SK-N-SH (cell line): ENCODE measurements around the gene ARHGAP40. TPM values are rescaled to one million over a fixed set of nuclear protein-coding genes. Genes with fewer than 3 reads are reported as not detected.

ENCODE experiments used
- CTCF ChIA-PET: fragments of 300-600, 350-600 bp; formaldehyde crosslinking; extraction: SDS; loops from one replicate; lab custom pipeline; 2021; lab: Yijun Ruan, JAX
- POLR2A ChIA-PET: fragments of 350-600 bp; sonication (Branson Sonifier 250); formaldehyde crosslinking; extraction: SDS; loops from one replicate; lab custom pipeline; 2020; ENCODE audit warnings: antibody characterized with exemption, inconsistent platforms; lab: Yijun Ruan, JAX
- DNase-seq: peaks from one replicate; pipeline ENCODE4 v3.0.0; 2012
- H2AFZ ChIP-seq: fragments of 200-600 bp; sonication (generic); 2 replicates; pipeline ENCODE4 v1.8.1; 2016; ENCODE audit warnings: antibody characterized with exemption, mild to moderate bottlenecking, low read depth
- H3F3A ChIP-seq: fragments of 200-600 bp; sonication (generic); replicated peaks from 2 replicates; pipeline ENCODE3; 2016; ENCODE audit warnings: antibody characterized with exemption, mild to moderate bottlenecking; ENCODE audit not compliant: insufficient read depth
- H3K27ac ChIP-seq, 2 experiments: fragments of 200-500 bp in 1 of 2; fragments of 200-600 bp in 1 of 2; sonication (Bioruptor generic) in 1 of 2; sonication (generic), shearing (Covaris generic) in 1 of 2; 2 replicates each; pipeline versions ENCODE4 v1.5.1 to v1.6.1; 2014 to 2016; ENCODE audit warnings: low read depth in 2 of 2, inconsistent platforms in 1 of 2, low read length in 1 of 2, mild to moderate bottlenecking in 1 of 2, mixed read lengths in 1 of 2
- H3K27me3 ChIP-seq: fragments of 200-600 bp; sonication (generic), shearing (Covaris generic); 2 replicates; pipeline ENCODE4 v1.6.1; 2016; ENCODE audit warnings: mixed run types; ENCODE audit not compliant: insufficient read depth
- H3K36me3 ChIP-seq, 2 experiments: fragments of 200-500 bp in 1 of 2; fragments of 200-600 bp in 1 of 2; sonication (Bioruptor generic) in 1 of 2; sonication (generic) in 1 of 2; replicated peaks in 1 of 2; 2 replicates each; pipeline versions ENCODE3 to v1.5.1; 2014 to 2016; ENCODE audit warnings: low read length in 1 of 2, mild to moderate bottlenecking in 1 of 2; ENCODE audit not compliant: insufficient read depth in 2 of 2, control insufficient read depth in 1 of 2
- H3K4me1 ChIP-seq, 2 experiments: fragments of 200-500 bp in 1 of 2; fragments of 200-600 bp in 1 of 2; sonication (Bioruptor generic) in 1 of 2; sonication (generic), shearing (Covaris generic) in 1 of 2; 2 replicates each; pipeline versions ENCODE4 v1.5.1 to v1.6.1; 2014 to 2016; ENCODE audit warnings: low read depth in 1 of 2, low read length in 1 of 2, mixed run types in 1 of 2; ENCODE audit not compliant: insufficient read depth in 2 of 2, control insufficient read depth in 1 of 2
- H3K4me2 ChIP-seq: fragments of 200-600 bp; sonication (generic), shearing (Covaris generic); 2 replicates; pipeline ENCODE4 v1.6.1; 2017; ENCODE audit warnings: mixed run types
- H3K4me3 ChIP-seq, 2 experiments: fragments of 200-500 bp in 1 of 2; fragments of 200-600 bp in 1 of 2; sonication (Bioruptor generic) in 1 of 2; sonication (generic), shearing (Covaris generic) in 1 of 2; 2 replicates each; pipeline versions ENCODE4 v1.5.1 to v1.8.1; 2014 to 2016; ENCODE audit warnings: low read depth in 2 of 2, inconsistent platforms in 1 of 2, low read length in 1 of 2, mild to moderate bottlenecking in 1 of 2, mixed read lengths in 1 of 2, moderate library complexity in 1 of 2
- H3K79me2 ChIP-seq: fragments of 200-600 bp; sonication (generic); 2 replicates; pipeline ENCODE4 v1.8.1; 2017; ENCODE audit warnings: mild to moderate bottlenecking; ENCODE audit not compliant: insufficient read depth
- H3K9ac ChIP-seq: fragments of 200-600 bp; sonication (generic); 2 replicates; pipeline ENCODE4 v1.6.1; 2017; ENCODE audit warnings: mixed run types
- H3K9me2 ChIP-seq: fragments of 200-600 bp; sonication (generic); 2 replicates; pipeline ENCODE4 v1.6.1; 2017; ENCODE audit warnings: mixed run types
- H3K9me3 ChIP-seq: fragments of 200-600 bp; sonication (generic); 2 replicates; pipeline ENCODE4 v1.6.1; 2017; ENCODE audit warnings: mixed run types, mild to moderate bottlenecking, moderate library complexity
- H4K20me1 ChIP-seq: fragments of 200-600 bp; sonication (generic); 2 replicates; pipeline ENCODE4 v1.6.1; 2017; ENCODE audit warnings: mild to moderate bottlenecking, mixed run types; ENCODE audit not compliant: insufficient read depth
- CHD2 ChIP-seq: fragments of 150-350 bp; IDR thresholded peaks from 2 replicates; pipeline ENCODE4 v1.6.1; 2018; ENCODE audit warnings: low read length; ENCODE audit not compliant: partially characterized antibody
- ELF1 ChIP-seq: IDR thresholded peaks from 2 replicates; pipeline ENCODE4 v1.4.0; 2012
- EP300 ChIP-seq, 2 experiments: IDR thresholded peaks; 2 replicates each; pipeline versions ENCODE4 v1.4.0 to v1.6.1; 2012; ENCODE audit warnings: borderline replicate concordance in 1 of 2, low read depth in 1 of 2, low read length in 1 of 2
- FOSL2 ChIP-seq: IDR thresholded peaks from 2 replicates; pipeline ENCODE4 v1.4.0; 2012; ENCODE audit warnings: low read depth, mild to moderate bottlenecking, moderate library complexity, borderline replicate concordance
- FOXJ3 ChIP-seq: sonication (generic); formaldehyde crosslinking; IDR thresholded peaks from 2 replicates; pipeline ENCODE4 v1.5.1; 2020; ENCODE audit warnings: mild to moderate bottlenecking, missing genetic modification reagents
- FOXM1 ChIP-seq: IDR thresholded peaks from 2 replicates; pipeline ENCODE4 v1.4.0; 2012; ENCODE audit warnings: low read depth, mild to moderate bottlenecking
- GATA2 ChIP-seq: sonication (generic); formaldehyde crosslinking; IDR thresholded peaks from 2 replicates; pipeline ENCODE4 v1.5.0; 2020; ENCODE audit warnings: mild to moderate bottlenecking, missing genetic modification reagents
- JUND ChIP-seq: IDR thresholded peaks from 2 replicates; pipeline ENCODE4 v1.4.0; 2012
- MEF2A ChIP-seq: IDR thresholded peaks from 2 replicates; pipeline ENCODE4 v1.4.0; 2012; ENCODE audit warnings: low read depth, borderline replicate concordance
- NRF1 ChIP-seq: IDR thresholded peaks from 2 replicates; pipeline ENCODE4 v1.6.1; 2012; ENCODE audit warnings: low read depth, mild to moderate bottlenecking, low read length
- RCOR1 ChIP-seq: fragments of 150-350 bp; IDR thresholded peaks from 2 replicates; pipeline ENCODE4 v1.6.1; 2017; ENCODE audit warnings: antibody characterized with exemption, low read length
- SIN3A ChIP-seq: IDR thresholded peaks from 2 replicates; pipeline ENCODE4 v1.6.1; 2012; ENCODE audit warnings: low read depth, mild to moderate bottlenecking, low read length, moderate library complexity, borderline replicate concordance
- SMC3 ChIP-seq: IDR thresholded peaks from 2 replicates; pipeline ENCODE4 v1.6.1; 2012; ENCODE audit warnings: low read depth, low read length, improper control_type of control experiment
- TAF1 ChIP-seq: IDR thresholded peaks from 2 replicates; pipeline ENCODE4 v1.6.1; 2012; ENCODE audit warnings: low read depth, mild to moderate bottlenecking, low read length, moderate library complexity, borderline replicate concordance
- TCF12 ChIP-seq: IDR thresholded peaks from 2 replicates; pipeline ENCODE4 v1.4.0; 2012
- TEAD4 ChIP-seq: IDR thresholded peaks from 2 replicates; pipeline ENCODE4 v1.4.0; 2012; ENCODE audit warnings: mild to moderate bottlenecking, borderline replicate concordance; ENCODE audit not compliant: insufficient read depth
- WGBS: methylation state at CpG from one replicate; pipeline ENCODE4 v1.1.6; 2017; ENCODE audit warnings: low lambda C conversion rate; 5-methylcytosine and 5-hydroxymethylcytosine counted together
- polyA plus RNA-seq, 3 experiments: library from polyadenylated mRNA; depleted of rRNA; stranded (reverse); fragments of >200 nt; gene quantifications; 2 replicates each; pipeline ENCODE4 v1.2.3, GENCODE V29; 2012
- TF ChIP-seq, protein P1 (sequence below): fragments of 150-350 bp; IDR thresholded peaks from 2 replicates; pipeline ENCODE4 v1.6.1; 2016; ENCODE audit warnings: mild to moderate bottlenecking, low read depth, low read length
- TF ChIP-seq, protein P2 (sequence below): fragments of 150-350 bp; IDR thresholded peaks from 2 replicates; pipeline ENCODE4 v1.6.1; 2017; ENCODE audit warnings: antibody characterized with exemption, low read length, low read depth, borderline replicate concordance
- TF ChIP-seq, protein P3 (sequence below): fragments of 200-600 bp; sonication (generic); IDR thresholded peaks from 2 replicates; pipeline ENCODE4 v1.6.1; 2017; ENCODE audit warnings: antibody characterized with exemption, mild to moderate bottlenecking, moderate library complexity

Gene ARHGAP40
- polyA plus RNA-seq, 1 of the 3 experiments (the other 2 are of a cell fraction): 0.02 TPM

DNA sequence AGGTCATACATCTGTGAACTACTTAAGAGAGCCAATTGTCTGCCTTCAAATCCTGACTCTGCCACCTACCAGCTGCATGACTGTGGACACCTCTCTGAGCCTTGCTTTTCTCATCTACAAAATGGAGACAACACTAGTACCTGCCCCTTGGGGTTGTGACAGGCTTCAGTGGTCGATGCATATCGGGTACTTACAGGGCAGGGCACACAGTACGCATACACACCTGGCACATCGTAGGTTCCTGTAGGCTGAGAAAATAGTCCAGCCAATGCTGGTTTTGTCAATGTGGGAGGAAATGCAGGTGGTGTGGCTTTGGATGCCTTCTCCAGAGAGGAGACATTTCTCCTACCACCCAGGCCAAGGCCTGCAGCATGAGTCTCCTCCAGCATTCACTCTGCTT lies 18.3 kb upstream of the ARHGAP40 start:
- Histone ChIP-seq H3K4me3 (no peak overlapping the region), H3K27ac (no peak overlapping the region), H4K20me1 (no peaks in the 10 kb centered on the region), H3K79me2 (no peaks in the 10 kb centered on the region), H3K4me1 (peaks cover 0 to 34% of the 10 kb centered on the region in 2 experiments; a peak in 1 of 4 replicates), H3K9me2 (no peaks in the 10 kb centered on the region), H2AFZ (no peak overlapping the region), H3K36me3 (peaks cover 0 to 2% of the 10 kb centered on the region in 2 experiments), H3K27me3 (no peaks in the 10 kb centered on the region), H3K9me3 (no peaks in the 10 kb centered on the region), H3K4me2 (no peak overlapping the region), H3K9ac (no peak overlapping the region), H3F3A (no peaks in the 10 kb centered on the region)
- WGBS: 40% methylated on average over 2 of the region's 4 CpGs
- TF ChIP-seq ELF1 (no peak), SMC3 (no peak), CHD2 (no peak), MEF2A (no peak), SIN3A (no peak), FOSL2 (no peak)
- TF ChIP-seq, protein P1, sequence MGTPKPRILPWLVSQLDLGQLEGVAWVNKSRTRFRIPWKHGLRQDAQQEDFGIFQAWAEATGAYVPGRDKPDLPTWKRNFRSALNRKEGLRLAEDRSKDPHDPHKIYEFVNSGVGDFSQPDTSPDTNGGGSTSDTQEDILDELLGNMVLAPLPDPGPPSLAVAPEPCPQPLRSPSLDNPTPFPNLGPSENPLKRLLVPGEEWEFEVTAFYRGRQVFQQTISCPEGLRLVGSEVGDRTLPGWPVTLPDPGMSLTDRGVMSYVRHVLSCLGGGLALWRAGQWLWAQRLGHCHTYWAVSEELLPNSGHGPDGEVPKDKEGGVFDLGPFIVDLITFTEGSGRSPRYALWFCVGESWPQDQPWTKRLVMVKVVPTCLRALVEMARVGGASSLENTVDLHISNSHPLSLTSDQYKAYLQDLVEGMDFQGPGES: no peak
- TF ChIP-seq, protein P2, sequence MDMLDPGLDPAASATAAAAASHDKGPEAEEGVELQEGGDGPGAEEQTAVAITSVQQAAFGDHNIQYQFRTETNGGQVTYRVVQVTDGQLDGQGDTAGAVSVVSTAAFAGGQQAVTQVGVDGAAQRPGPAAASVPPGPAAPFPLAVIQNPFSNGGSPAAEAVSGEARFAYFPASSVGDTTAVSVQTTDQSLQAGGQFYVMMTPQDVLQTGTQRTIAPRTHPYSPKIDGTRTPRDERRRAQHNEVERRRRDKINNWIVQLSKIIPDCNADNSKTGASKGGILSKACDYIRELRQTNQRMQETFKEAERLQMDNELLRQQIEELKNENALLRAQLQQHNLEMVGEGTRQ: no peak
- POLR2A ChIA-PET: no interaction called here
- DNase-seq: no peak
- CTCF ChIA-PET: no interaction called here

DNA sequence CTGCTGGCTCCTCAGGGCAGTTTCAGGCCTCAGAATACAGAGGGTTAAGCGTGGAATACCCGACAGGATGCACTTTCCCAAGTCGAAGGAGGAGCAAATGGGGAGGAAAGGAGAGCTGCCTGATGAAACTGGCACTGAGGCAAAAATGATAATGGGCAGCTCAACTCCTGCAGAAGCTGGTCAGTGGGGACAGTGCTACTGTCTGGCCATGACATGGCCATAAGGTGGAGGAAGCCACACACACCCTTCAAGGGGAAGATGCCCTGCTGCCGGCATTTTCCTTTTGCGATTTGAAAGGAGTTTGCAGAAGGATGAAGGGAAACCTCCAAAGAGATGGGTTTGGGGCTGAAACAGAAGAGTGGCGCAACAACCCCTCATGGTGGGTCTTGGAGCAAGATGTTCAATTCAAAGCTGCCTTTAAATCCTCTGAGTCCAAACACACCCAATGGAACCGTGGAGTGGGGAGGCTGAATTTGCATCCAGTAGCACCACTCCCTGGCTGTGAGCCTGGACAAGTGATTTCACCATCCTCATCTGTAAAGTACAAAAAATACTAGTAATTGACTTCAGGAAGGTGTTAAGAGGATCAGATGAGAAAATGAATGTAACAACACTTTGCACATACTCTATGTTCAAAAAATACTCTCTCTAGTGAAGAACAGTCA lies 17.4 kb upstream of the ARHGAP40 start:
- CTCF ChIA-PET: interaction anchor here (1.1 kb wide), 1 partner anchor 11 kb away, joined by 3 read pairs; no protein-coding TSS in a partner anchor
- POLR2A ChIA-PET: no interaction called here

More for the DNA sequence above, 17.4 kb upstream of the ARHGAP40 start:
- H3K36me3 ChIP-seq: no peaks in the 10 kb centered on the region
- peaks cover 0 to 27% of the 10 kb centered on the region in 2 experiments; a peak in 1 of 4 replicates for H3K4me1 ChIP-seq
- TF ChIP-seq NRF1 (no peak), SMC3 (no peak), TEAD4 (no peak), TAF1 (no peak), FOXM1 (no peak), GATA2 (no peak), JUND (no peak), FOXJ3 (CRISPR knock-in tag) (no peak), EP300 (IDR thresholded peaks at IDR 0.05; ENCODE audit: borderline replicate concordance in 1 of 2, low read depth in 1 of 2, low read length in 1 of 2) (no peak), FOSL2 (no peak), RCOR1 (no peak), TCF12 (no peak), ELF1 (no peak)
- TF ChIP-seq, protein P3, sequence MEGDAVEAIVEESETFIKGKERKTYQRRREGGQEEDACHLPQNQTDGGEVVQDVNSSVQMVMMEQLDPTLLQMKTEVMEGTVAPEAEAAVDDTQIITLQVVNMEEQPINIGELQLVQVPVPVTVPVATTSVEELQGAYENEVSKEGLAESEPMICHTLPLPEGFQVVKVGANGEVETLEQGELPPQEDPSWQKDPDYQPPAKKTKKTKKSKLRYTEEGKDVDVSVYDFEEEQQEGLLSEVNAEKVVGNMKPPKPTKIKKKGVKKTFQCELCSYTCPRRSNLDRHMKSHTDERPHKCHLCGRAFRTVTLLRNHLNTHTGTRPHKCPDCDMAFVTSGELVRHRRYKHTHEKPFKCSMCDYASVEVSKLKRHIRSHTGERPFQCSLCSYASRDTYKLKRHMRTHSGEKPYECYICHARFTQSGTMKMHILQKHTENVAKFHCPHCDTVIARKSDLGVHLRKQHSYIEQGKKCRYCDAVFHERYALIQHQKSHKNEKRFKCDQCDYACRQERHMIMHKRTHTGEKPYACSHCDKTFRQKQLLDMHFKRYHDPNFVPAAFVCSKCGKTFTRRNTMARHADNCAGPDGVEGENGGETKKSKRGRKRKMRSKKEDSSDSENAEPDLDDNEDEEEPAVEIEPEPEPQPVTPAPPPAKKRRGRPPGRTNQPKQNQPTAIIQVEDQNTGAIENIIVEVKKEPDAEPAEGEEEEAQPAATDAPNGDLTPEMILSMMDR: no peak
- DNase-seq: no peak
- no peak overlapping the region for H3K9ac ChIP-seq
- H3K9me2 ChIP-seq: no peaks in the 10 kb centered on the region
- no peaks in the 10 kb centered on the region for H3K9me3 ChIP-seq
- H3F3A ChIP-seq: no peaks in the 10 kb centered on the region
- no peak overlapping the region for H2AFZ ChIP-seq
- no peaks in the 10 kb centered on the region for H3K79me2 ChIP-seq
- no peak overlapping the region for H3K4me2 ChIP-seq
- H3K27ac ChIP-seq: no peak overlapping the region
- no peaks in the 10 kb centered on the region for H3K27me3 ChIP-seq
- WGBS: 64% methylated on average over 7 of the region's 7 CpGs
- no peak overlapping the region for H3K4me3 ChIP-seq
- no peaks in the 10 kb centered on the region for H4K20me1 ChIP-seq
